ENCODE data around the gene GPALPP1.
"Not testable (repeated sequence)": the region's sequence is repeated elsewhere in the genome, so short reads cannot be mapped to it uniquely, and the experiment has no call there.

Gene GPALPP1

GRCh38 chr13:44989071-44989889, at the start of gene GPALPP1, which contains the start of gene NUFIP1:
Gene GPALPP1, plus strand, starts transcription at chr13:44989538. Its CDS starts 117 bp downstream, at chr13:44989655.
Gene NUFIP1, minus strand, starts transcription at chr13:44989471. Its CDS starts 35 bp downstream, at chr13:44989436.
- peak; percentile 80 to 92 (median 87) for DNase-seq

GRCh38 chr13:44943411-44943810, 45.9 kb upstream of the GPALPP1 start:
- not testable (repeated sequence) for DNase-seq

- no peak for DNase-seq
Measured at GRCh38 chr13:44951184-44951583, 38.2 kb upstream of the GPALPP1 start.

DNA sequence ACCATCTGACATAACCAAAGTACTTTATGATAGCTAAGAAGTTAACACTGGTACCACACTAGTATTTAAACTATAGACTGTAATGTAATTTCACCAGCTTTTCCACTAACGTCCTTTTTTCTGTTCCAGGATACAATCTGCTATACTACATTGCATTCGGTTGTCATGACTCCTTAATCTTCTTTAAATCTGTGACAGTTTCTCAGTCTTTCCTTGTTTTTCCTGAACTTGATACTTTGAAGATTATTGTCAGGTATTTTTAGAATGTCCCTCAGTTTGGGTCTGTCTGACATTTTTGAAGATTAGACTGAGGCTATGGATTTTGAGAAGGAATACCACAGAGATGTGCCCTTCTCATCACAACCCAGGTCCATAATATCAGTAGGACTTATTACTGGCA, 36.7 kb upstream of the GPALPP1 start:
- DNase-seq = no peak

DNA sequence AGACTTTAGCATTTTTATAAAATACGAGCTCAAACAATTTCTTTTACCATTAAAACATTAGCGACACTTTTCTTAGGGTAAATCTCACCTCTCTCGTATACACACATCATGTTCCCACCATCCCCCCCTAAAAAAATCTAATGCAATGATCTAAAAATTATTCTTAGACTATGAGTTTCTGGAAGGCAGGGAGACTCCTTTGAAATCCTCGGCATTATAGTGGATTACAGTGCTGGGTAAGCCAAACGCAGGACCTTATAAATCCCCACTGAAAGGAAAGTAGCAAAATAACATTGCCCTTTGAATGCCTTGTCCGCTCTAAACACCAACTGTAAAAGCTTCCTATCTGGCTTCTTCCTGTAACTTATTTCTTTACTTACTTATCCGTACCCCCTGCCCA, 35.1 kb upstream of the GPALPP1 start:
- DNase-seq = no peak

DNA sequence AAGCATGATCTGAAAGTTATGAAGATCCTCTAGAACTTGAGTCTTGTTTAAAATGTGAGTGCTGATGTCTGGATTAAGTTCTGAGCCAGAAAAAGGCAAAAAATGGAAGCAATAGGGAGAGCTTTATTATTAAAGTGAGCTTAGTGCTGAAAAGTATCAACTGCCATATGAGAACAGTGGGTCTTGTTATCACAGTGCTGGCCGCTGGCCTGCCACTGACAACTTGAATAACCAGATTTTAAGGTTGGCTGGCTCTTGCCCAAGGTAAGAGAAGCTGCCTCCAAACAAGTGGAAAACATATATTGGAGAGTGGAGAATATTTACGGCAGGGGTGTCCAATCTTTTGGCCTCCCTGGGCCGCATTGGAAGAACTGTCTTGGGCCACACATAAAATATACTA, 33.9 kb upstream of the GPALPP1 start:
- no peak for DNase-seq

DNA sequence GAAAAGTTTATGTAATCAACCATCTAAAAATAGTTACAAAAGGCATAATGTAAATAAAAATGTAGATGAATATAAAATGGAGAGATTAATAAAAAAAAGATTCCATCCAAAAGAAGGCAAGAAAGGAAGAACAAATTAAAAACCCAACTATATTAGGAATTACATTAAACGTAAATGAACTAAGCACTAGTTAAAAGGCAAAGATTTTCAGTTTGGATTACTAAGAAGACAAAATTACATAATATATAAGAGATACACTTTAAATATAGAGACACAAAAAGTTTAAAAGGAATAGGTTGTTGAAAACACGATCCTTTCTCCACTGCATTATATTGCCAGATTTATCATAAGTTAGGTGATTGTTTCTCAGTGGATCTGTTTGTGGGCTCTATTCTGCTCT, 27.3 kb upstream of the GPALPP1 start:
- DNase-seq = no peak

DNA sequence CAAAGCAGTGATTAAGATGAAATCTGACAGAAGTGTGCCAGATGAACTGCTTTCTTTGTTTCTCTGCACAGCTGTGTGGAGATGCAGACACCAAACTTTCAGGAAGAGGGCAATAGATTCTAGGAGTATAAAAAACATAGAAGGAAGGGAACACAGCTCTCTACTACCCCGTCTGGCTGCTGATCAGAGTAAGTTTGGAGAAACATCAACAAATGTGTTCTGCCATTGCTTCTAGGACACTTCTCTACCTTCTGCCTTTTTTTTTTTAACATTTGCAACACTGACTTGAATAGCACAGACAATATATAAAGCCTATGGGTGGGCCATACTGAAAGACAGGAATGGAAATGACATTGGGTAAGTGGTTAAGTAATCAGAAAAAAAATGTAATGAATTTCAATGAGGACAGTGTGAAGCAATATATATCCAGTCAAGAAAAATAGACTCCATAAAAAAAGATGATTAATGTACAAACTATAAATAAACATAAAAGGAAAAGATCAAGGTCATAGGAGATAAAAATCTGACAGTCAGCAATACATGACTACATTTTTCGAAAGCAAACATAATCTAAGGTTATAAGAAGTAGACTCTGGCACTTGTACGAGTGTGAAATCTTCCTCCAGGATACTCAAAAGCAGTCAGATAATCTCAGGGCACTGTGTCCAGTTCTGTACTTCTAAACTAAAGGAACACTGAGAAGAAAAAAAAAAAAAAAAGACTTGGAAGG, 21.5 kb upstream of the GPALPP1 start:
- DNase-seq = no peak

DNA sequence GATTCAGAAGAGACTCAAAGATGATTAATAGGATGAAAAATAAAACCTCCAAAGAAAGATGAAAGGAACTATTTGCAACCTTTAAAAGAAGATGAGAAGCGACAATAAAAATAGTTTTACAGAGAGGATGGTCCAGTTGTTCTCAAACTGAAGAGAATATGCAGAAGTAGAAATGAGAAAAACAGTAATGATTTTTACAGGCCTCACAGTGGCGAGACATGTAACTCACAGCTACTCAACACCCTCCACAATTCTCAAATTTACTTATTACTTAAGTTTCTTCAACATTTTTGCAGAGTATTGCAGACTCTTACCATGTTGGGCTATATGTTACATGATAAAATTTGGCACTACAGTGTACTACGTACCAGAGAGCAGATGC, 20.9 kb upstream of the GPALPP1 start:
- DNase-seq = no peak

GRCh38 chr13:44969551-44970484, 19.5 kb upstream of the GPALPP1 start:
- DNase-seq = peak in 2 of 6 experiments; percentile 13 to 20

DNA sequence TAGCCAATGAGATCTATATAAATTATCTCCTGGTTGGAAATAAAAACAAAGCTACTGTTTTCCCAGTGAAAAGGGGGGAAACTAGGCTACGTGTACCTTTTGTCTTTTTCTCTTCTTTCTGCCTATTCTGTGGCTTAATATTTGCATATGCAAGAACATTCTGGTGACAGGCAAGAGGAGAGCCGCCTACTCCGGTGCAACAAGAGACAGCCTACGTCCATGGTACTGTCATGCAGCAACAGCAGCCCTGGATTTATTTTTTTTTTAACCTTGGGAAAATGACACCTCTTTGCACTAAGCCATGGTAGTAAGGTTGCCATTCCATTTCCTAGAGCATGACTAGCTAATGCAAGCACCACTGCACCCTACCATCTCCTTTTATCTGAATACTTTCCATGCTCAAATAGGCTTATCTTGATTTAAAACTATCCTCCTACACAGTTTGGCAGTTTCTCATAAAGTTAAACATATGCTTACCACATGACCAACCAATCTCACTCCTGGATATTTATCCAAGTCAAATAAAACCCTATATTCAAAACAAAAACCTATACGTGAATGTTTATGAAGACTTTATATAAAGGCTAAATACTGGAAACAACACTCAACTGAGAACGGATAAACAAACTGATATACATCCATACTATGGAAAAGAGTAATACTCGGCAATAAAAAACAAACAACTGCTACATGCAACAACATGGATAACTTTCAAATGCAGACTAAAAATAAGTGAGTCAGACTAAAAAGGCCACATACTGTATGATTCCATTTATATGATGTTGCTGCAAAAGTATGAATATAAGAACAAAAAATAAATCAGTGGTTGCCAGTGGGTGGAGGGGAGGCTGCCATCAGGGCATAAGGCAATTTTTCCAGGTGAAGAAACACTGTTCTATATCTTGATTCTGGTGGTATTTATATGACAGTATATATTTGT, 17.4 kb upstream of the GPALPP1 start:
- no peak for DNase-seq

GRCh38 chr13:44972956-44973581, 16.3 kb upstream of the GPALPP1 start:
- DNase-seq = peak in 1 of 6 experiments; percentile 19

- DNase-seq = no peak
Measured at GRCh38 chr13:44974056-44974793, 15.1 kb upstream of the GPALPP1 start.

- no peak for DNase-seq
Measured at GRCh38 chr13:44976196-44976595, 13.1 kb upstream of the GPALPP1 start.

GRCh38 chr13:44976949-44977583, 12.3 kb upstream of the GPALPP1 start:
- no peak for DNase-seq

- DNase-seq = no peak
Measured at GRCh38 chr13:44978328-44978727, 11.0 kb upstream of the GPALPP1 start.

GRCh38 chr13:44989941-44990340, 603 bp downstream of the GPALPP1 start:
- DNase-seq = peak in 2 of 6 experiments; percentile 7 to 31

DNA sequence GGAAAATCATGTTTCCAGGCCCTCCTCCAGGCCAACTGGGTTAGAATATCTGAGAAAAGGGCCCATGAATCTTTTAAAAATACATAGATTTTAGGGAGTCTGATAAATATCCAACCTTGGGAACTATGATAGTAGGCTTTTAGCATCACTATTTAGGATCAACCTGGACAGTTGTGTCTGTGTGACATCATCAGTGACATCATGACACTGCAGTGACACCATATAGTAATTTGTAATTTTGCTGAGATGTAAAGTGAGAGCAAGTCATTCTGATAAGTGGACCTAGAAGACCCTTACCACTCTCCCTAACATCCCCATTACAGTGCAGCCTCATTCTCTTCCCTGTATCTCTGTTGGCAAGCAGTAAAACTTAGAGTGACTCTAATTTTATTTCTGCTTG, 14.1 kb downstream of the GPALPP1 start:
- DNase-seq = no peak

- no peak for DNase-seq
Measured at GRCh38 chr13:45004096-45004495, 14.8 kb downstream of the GPALPP1 start.

DNA sequence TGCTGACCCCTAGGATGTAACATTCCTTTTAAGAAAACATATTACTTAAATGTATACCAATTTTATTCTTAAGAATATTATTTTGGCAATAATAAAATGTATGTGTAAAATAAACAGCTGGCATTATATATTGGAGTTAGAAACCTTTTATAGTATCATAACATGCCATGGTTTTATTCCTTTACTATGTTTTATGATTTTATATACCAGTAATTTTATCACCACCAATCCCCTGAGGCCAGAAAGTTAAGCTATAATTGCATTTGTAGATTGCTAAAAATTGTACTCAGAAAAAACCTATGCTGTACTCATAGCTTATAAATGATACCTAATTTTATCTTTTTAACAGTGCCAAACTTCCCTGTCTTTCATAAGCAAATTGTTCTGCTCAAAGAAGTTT, 17.9 kb downstream of the GPALPP1 start:
- no peak for DNase-seq
